C4-2B (cell line): ENCODE results near the gene ASB16.

Source experiments
- CTCF ChIP-seq: fragments of 450-650 bp; conservative IDR thresholded peaks from 2 replicates; pipeline ENCODE4 v1.5.1; 2017; ENCODE audit warnings: mild to moderate bottlenecking
- ZFX ChIP-seq: fragments of 450-650 bp; IDR thresholded peaks from 2 replicates; pipeline ENCODE4 v1.6.1; 2017

GRCh38 chr17:44146375-44147346 lies 23.8 kb upstream of the ASB16 start:
- no peak for TF ChIP-seq CTCF
- TF ChIP-seq ZFX, result no peak
